GM19238 (cell line): ENCODE results near the gene P2RY13.

Source experiments
- DNase-seq: peaks from one replicate; pipeline ENCODE4 v3.0.0; 2011; ENCODE audit warnings: low spot score; ENCODE audit not compliant: insufficient read length

P2RY13 gene

DNA sequence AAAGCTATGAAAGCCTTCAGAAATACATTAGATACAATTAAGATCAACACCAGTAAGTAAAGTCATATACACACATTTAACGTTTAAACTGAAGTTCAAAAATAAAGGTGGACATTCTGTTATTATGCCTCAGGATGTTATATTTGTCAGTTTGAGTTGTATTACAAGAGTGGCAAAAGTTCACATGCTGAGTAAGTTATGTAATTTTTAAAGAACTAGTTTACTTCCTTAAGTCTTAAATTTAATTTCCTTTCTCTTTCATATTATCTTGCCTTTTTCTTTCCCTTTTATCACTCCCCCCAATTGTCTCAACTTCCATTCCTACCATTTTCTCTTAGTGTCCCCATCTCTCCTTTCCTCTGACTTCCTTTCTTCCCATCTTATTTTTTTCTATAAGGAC lies 7.8 kb downstream of the P2RY13 start:
- no peak for DNase-seq

DNA sequence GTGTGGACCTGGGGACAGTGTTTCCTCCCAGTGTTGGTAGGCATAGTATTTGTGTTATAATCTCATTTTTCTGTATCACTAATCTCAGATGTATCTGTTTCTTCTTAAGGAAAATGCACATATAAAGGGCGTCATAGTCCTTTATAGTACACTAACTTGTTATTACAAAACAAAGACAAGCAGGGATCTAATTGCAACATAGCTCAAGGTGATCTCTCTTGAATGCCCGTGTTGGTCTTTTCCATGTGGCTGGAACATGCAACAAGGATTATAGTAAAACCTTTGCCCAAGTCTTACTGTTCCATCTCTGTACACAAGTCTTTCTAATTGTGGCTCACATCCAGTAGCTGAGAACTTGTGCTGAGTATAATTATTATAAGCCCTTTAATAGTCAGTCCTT lies 9.2 kb downstream of the P2RY13 start:
- DNase-seq, result no peak

- DNase-seq, result no peak
These were observed 9.7 kb downstream of the P2RY13 start for GRCh38 chr3:151319628-151320027.

DNA sequence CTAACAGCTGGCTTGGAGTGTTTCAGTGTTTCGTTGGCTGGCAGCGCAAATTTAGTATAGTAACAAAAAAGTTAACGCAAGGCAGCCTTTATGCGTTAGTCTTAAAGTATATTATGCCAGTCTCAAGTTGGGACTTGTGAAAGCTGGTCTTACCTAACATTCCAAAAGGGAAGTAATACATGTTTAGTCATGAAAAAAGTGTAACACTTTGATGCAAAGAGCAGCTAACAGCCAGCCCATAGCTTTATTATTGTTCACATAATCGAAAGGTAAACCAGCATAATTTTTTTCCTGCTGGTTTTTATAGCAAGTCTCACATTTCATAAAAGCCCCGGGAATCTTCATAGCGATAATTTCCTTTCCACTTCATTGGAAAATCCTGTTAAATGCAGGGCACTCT lies 10.4 kb downstream of the P2RY13 start:
- DNase-seq, result no peak

- DNase-seq, result no peak
These were observed 11.0 kb downstream of the P2RY13 start for GRCh38 chr3:151318313-151318712.

- no peak for DNase-seq
These were observed 12.9 kb downstream of the P2RY13 start, which contains the start of gene GPR87 for GRCh38 chr3:151316267-151316991. GPR87 (minus strand) TSS chr3:151316820; CDS start chr3:151300100, 16,720 bp downstream.

DNA sequence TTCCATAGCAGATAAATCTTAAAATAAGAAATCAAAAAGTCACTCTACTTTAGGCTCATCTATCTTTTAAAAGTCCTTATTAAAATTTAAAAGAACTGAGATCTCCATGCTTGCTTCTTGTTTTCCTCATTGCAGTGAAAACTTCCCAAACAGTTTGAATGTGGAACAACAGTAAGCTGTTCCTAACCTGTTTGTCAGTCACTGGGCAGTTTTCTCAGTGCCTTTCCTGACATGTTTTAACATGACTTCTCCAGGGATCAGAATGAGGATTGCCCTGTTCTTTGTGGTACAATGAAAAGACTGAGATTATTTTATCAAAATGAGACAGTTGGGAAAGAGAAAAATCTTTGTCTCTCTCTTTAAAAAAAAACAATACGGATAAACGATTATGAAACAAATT lies 13.5 kb downstream of the P2RY13 start:
- no peak for DNase-seq

DNA sequence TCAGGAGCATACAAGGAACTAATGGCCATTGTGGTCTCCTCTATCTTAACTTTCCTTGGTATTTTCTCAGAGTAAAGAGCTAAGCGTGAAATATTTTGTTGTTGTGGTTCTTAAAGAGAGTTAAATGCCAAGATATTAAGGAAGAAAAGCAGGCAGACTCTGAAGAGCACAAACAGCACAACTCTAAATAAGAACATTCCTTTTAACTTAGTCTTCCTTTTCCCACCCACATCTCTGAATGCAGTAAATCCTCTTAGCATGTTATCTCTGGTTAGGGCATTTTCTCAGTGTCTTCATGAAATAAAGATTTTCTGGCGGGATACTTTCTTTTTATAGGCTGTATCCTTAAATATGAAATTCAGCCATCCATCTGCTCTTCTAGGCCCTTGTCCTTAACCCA lies 14.2 kb downstream of the P2RY13 start:
- no peak for DNase-seq

- no peak for DNase-seq
These were observed 14.8 kb downstream of the P2RY13 start for GRCh38 chr3:151314593-151314992.

DNA sequence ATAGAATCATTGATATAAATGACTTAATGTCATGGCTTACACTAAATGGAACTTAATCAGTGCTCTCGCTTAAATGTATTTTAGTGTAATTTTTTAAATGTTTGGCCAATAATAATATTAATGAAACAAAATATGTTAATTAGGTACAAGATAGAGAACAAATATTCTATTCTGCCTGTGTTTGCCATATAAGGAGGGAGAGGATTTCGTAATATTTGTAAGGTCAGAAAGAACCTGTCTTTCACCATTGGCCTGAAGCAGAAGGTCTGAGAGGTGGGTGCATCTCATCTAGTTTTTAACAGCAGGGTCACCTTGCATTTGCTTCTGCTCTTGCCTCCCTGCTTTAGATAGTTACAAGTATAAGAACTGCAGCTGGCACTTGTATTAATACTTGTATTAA lies 15.2 kb downstream of the P2RY13 start:
- DNase-seq, result no peak

DNA sequence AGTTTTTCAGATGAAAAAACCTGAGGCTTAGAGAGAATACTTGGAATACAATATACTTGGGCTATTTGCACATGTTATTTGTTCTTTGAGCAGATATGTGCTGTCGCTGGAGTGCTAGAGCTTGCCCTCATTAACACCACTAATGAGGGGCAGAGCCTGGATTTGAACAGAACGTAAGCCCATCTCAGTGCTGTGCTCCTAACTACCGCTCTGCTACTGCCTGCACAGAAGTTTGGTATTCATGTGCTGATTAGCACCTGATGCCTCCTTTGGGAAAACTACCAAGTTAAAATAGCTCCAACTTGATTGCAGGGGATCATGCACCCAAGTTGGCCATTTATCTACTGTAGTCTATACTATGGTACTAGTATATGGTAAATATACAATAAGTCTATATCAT lies 16.4 kb downstream of the P2RY13 start:
- no peak for DNase-seq

GRCh38 chr3:151309566-151309965 lies 19.8 kb downstream of the P2RY13 start:
- DNase-seq, result no peak

DNA sequence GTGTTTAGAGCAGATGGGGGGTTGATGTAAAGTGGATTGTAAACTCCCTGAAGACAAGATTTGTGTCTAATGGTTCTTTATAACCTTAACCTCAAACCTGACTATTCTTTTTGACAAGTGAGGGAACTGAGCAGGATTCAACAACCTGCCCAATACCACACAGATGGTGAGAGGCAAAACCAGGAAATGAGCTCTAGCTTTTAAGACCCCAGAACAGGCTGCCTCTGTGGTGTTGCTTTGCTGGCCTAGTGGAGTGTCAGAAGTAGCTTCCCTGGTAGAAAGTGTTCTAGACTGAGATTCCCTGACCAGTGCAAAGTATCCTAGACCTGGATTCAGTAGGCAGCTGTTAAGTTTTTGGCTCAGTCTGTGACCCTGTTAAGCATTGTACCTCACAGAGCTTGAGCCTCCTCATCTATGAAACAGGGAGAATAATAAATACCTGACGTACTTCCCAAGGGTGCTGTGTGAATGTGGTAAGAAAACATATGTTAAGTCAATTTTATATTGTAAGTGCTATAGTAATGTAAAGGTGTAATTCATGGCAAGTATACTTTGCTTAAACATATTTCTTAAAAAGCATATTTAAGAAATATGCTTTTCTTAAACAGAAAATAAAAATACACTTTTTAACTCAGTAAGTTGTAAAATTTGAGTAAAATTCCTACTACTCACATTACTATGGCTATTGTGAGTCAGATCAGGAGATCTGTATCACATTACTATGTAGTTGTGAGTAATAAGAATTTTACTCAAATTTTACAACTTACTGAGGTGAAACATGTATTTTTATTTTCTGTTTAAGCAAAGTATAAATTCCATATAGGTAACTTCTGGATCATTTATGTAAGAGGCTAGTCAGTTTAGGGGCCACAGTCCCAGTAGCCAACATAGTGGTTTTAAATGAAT lies 21.5 kb downstream of the P2RY13 start:
- no peak for DNase-seq

DNA sequence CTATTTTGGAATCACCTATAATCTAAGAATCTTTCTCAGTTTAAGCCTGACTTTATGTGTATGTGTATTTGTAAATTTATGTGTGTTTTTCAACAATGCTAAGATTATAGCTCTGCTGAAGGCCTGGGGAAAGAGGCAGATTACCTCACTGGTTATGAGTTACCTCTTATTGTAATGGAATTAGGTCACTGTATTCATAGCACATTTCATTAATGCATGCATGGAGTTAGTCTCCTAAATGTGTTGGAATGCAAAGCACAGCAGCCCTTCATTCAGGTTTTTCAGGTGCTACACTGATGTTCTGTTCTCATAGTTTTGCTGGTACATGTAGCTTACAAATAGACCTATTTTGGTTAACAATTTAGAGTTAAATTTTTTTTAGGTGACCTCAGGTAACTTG lies 22.2 kb downstream of the P2RY13 start:
- no peak for DNase-seq

DNA sequence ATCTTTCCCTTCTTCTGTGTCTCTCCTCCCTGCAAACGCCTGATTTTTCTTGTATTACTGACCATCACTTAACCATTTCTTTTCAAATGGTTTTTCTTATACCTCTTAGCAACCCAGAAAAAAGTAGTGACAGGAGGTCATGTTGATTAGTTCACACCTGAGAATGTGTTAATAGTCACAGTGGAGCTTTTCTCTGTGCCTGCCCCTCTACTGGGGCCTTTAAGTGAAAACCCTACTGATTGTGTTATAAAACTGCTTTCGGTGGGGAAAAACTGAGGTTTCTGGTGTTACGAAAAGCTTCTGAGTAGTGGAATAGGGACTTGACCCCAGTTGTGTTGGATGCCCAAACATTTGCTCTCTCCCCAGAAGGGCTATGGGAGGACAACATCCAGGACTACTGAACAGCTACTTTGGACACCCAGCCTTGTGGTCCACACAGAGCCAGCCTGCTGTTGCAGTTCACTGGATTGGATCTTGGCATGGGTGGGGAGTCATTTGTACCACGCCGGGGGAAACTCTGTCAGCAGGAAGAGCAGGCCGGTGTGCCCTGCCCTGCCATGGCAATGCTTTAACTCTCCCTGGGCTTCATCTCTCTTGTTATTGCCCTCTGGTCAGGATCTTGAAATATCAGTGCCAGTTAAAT lies 23.1 kb downstream of the P2RY13 start:
- no peak for DNase-seq

DNA sequence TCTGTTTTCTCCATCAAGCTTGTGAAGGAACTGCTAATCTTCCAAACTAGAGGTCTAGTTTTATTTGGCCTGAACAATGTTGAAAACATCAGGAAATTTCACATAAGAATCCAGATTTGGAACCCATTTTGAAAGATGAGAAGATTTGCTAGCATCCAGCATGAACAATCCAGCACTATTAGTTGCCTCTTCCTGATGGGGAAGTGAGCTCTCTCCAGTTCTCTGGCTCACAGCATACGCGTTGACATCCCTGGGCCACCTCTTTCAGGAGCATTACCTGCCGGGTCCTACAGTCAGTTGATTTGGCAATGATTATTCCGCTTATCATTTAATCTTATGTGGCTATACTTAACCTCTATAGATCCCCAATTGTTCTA lies 23.6 kb downstream of the P2RY13 start:
- DNase-seq, result no peak

- DNase-seq, result no peak
These were observed 24.1 kb downstream of the P2RY13 start for GRCh38 chr3:151305060-151305774.

DNA sequence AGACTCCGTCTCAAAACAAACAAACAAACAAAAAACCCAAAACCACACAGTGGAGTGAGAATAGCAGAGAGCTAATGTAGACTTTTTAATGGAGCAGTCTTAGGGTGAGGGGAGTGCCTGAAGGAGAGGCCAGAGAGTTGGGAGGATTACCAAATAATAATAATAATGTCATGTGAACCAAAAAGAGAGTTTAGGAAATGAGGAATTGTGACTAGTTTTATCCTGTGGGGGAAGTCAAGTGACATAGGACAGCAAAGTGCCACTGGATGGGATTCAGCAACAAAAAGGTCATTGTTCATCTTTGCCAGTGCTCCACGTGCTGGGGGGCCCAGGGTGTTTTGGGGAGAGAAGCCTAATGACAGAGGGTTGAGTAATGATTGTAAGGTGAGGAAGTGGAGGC lies 25.6 kb downstream of the P2RY13 start:
- no peak for DNase-seq

- no peak for DNase-seq
These were observed 27.6 kb downstream of the P2RY13 start for GRCh38 chr3:151301787-151302186.

DNA sequence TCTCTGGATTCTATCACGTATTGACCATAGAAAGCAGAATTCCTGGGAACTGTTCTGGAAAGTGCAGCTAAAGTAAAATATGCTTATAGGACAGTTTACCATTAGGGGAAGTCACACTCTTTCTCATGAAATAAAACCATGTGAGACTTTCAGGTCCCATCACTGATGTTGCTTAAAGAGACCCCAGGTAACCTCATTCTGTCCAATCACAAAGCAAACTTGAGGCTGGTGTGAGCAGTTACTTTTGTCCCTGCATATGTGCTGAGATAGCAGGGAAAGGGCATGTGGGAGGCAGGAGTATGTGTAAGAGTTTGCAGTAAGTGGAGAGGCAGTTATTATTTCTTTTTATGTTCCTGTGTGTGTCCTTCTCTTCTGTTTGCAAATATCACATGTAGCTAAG lies 28.8 kb downstream of the P2RY13 start:
- DNase-seq, result no peak

DNA sequence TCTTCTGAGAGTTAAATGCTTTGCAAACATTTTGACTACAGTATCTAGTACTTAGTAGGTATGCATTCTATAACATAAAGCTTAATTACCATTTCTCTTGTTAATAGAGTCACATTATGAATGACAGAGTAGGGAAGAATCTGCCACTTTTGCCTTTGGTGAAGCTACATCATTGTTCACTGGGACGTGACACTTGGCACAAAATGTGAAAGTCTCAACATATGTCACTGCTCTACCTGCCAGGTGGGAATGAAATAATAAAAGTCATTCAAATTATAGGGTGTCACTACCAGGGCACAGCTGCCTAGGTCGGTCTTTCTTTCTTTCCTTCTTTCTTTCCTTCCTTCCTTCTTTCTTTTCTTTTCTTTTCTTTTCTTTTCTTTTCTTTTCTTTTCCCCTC lies 30.3 kb downstream of the P2RY13 start:
- DNase-seq, result no peak

GRCh38 chr3:151297429-151297828 lies 31.9 kb downstream of the P2RY13 start:
- no peak for DNase-seq
